ENCODE measurements around the gene SAMD11.
A peak's percentile ranks its signal among the peaks of the same experiment; 100 is the strongest.
"Not testable (repeated sequence)": the region's sequence is repeated elsewhere in the genome, so short reads cannot be mapped to it uniquely, and the experiment has no call there.

Gene SAMD11

GRCh38 chr1:974293-974640, 50.5 kb downstream of the SAMD11 start:
- no peak for DNase-seq

- DNase-seq, result no peak
Measured at GRCh38 chr1:974687-975328, 51.1 kb downstream of the SAMD11 start.

GRCh38 chr1:975365-975764, 51.6 kb downstream of the SAMD11 start:
- no peak for DNase-seq

- peak in 13 of 58 donors; percentile 3 to 60 (median 16) for DNase-seq
Measured at GRCh38 chr1:975896-976683, 52.4 kb downstream of the SAMD11 start.

- not testable (repeated sequence) for DNase-seq
Measured at GRCh38 chr1:976791-977190, 53.1 kb downstream of the SAMD11 start.

GRCh38 chr1:978069-978834, 54.5 kb downstream of the SAMD11 start:
- DNase-seq, result no peak

- DNase-seq, result no peak
Measured at GRCh38 chr1:978835-979743, 55.4 kb downstream of the SAMD11 start.

- no peak for DNase-seq
Measured at GRCh38 chr1:979744-980072, 56.0 kb downstream of the SAMD11 start.

- no peak for DNase-seq
Measured at GRCh38 chr1:980137-980571, 56.4 kb downstream of the SAMD11 start.

GRCh38 chr1:980602-981395, 57.1 kb downstream of the SAMD11 start:
- DNase-seq, result no peak

- DNase-seq, result no peak
Measured at GRCh38 chr1:981491-981954, 57.8 kb downstream of the SAMD11 start.

GRCh38 chr1:981955-982558, 58.3 kb downstream of the SAMD11 start, which contains the start of gene PERM1:
Gene PERM1, minus strand, starts transcription at chr1:982093. Its CDS starts 1,064 bp downstream, at chr1:981029.
- no peak for DNase-seq

- no peak for DNase-seq
Measured at GRCh38 chr1:982765-983436, 59.2 kb downstream of the SAMD11 start.

GRCh38 chr1:983798-984475, 60.2 kb downstream of the SAMD11 start:
- peak in 15 of 58 donors; percentile 7 to 50 (median 24) for DNase-seq

- DNase-seq, result no peak
Measured at GRCh38 chr1:984476-984814, 60.7 kb downstream of the SAMD11 start.

GRCh38 chr1:985126-985525, 61.4 kb downstream of the SAMD11 start:
- DNase-seq, result no peak

GRCh38 chr1:988061-988460, 64.3 kb downstream of the SAMD11 start:
- not testable (repeated sequence) for DNase-seq

- DNase-seq, result not testable (repeated sequence)
Measured at GRCh38 chr1:991275-991674, 67.6 kb downstream of the SAMD11 start.

GRCh38 chr1:991895-992294, 68.2 kb downstream of the SAMD11 start:
- DNase-seq, result no peak

Data from anterior cingulate cortex (tissue), 58 donors.